LNCAP (cell line): ENCODE measurements around the gene FRMD1.

Experiments
- CTCF ChIP-seq: fragments of 450-650 bp; IDR thresholded peaks from 2 replicates; pipeline ENCODE4 v1.5.1; 2017; ENCODE audit warnings: mild to moderate bottlenecking

Gene FRMD1

GRCh38 chr6:168123165-168123911, 44.3 kb upstream of the FRMD1 start:
- TF ChIP-seq CTCF: no peak

GRCh38 chr6:168122521-168122920, 43.5 kb upstream of the FRMD1 start:
- TF ChIP-seq CTCF: no peak

- TF ChIP-seq CTCF: no peak
Measured at GRCh38 chr6:168122011-168122410, 43.0 kb upstream of the FRMD1 start.

- no peak for TF ChIP-seq CTCF
Measured at GRCh38 chr6:168121303-168121665, 42.3 kb upstream of the FRMD1 start.

- TF ChIP-seq CTCF: no peak
Measured at GRCh38 chr6:168120390-168121302, 41.6 kb upstream of the FRMD1 start.

GRCh38 chr6:168119539-168119938, 40.5 kb upstream of the FRMD1 start:
- no peak for TF ChIP-seq CTCF

- no peak for TF ChIP-seq CTCF
Measured at GRCh38 chr6:168118935-168119334, 39.9 kb upstream of the FRMD1 start.
